ENCODE data around the gene MTMR3.
"Not testable (repeated sequence)": the region's sequence is repeated elsewhere in the genome, so short reads cannot be mapped to it uniquely, and the experiment has no call there.

The MTMR3 gene

GRCh38 chr22:29883045-29883774 lies at the start of gene MTMR3:
MTMR3 (plus strand) TSS chr22:29883174; CDS start chr22:29971060, 87,886 bp downstream.
- peak; percentile 97 for DNase-seq (ENCODE audit: low spot score)

GRCh38 chr22:29833392-29833965 lies 49.5 kb upstream of the MTMR3 start:
- no peak for DNase-seq (ENCODE audit: low spot score)

GRCh38 chr22:29834046-29834445 lies 48.9 kb upstream of the MTMR3 start:
- no peak for DNase-seq (ENCODE audit: low spot score)

GRCh38 chr22:29836791-29837370 lies 46.1 kb upstream of the MTMR3 start:
- DNase-seq (ENCODE audit: low spot score): not testable (repeated sequence)

GRCh38 chr22:29837741-29838598 lies 45.0 kb upstream of the MTMR3 start, which contains the start of gene ASCC2:
ASCC2 (minus strand) TSS chr22:29838274; CDS start chr22:29832325, 5,949 bp downstream.
- peak; percentile 96 for DNase-seq (ENCODE audit: low spot score)

GRCh38 chr22:29838599-29838956 lies 44.4 kb upstream of the MTMR3 start:
- DNase-seq (ENCODE audit: low spot score): no peak

GRCh38 chr22:29839039-29839438 lies 43.9 kb upstream of the MTMR3 start:
- no peak for DNase-seq (ENCODE audit: low spot score)

GRCh38 chr22:29840498-29840897 lies 42.5 kb upstream of the MTMR3 start:
- DNase-seq (ENCODE audit: low spot score): no peak

- no peak for DNase-seq (ENCODE audit: low spot score)
Observed at GRCh38 chr22:29842172-29842571, 40.8 kb upstream of the MTMR3 start.

- no peak for DNase-seq (ENCODE audit: low spot score)
Observed at GRCh38 chr22:29842740-29843139, 40.2 kb upstream of the MTMR3 start.

GRCh38 chr22:29846290-29846689 lies 36.7 kb upstream of the MTMR3 start:
- no peak for DNase-seq (ENCODE audit: low spot score)

GRCh38 chr22:29848111-29848510 lies 34.9 kb upstream of the MTMR3 start:
- no peak for DNase-seq (ENCODE audit: low spot score)

- no peak for DNase-seq (ENCODE audit: low spot score)
Observed at GRCh38 chr22:29854432-29854831, 28.5 kb upstream of the MTMR3 start.

GRCh38 chr22:29855611-29856181 lies 27.3 kb upstream of the MTMR3 start:
- no peak for DNase-seq (ENCODE audit: low spot score)

- DNase-seq (ENCODE audit: low spot score): no peak
Observed at GRCh38 chr22:29856496-29856895, 26.5 kb upstream of the MTMR3 start.

- not testable (repeated sequence) for DNase-seq (ENCODE audit: low spot score)
Observed at GRCh38 chr22:29859030-29859429, 23.9 kb upstream of the MTMR3 start.

- DNase-seq (ENCODE audit: low spot score): no peak
Observed at GRCh38 chr22:29860006-29860766, 22.8 kb upstream of the MTMR3 start.

- no peak for DNase-seq (ENCODE audit: low spot score)
Observed at GRCh38 chr22:29861672-29862297, 21.2 kb upstream of the MTMR3 start.

- not testable (repeated sequence) for DNase-seq (ENCODE audit: low spot score)
Observed at GRCh38 chr22:29865572-29865971, 17.4 kb upstream of the MTMR3 start.

GRCh38 chr22:29867260-29867659 lies 15.7 kb upstream of the MTMR3 start:
- no peak for DNase-seq (ENCODE audit: low spot score)

GRCh38 chr22:29867851-29868250 lies 15.1 kb upstream of the MTMR3 start:
- no peak for DNase-seq (ENCODE audit: low spot score)
